Thoracic aorta (tissue), 2 donors: ENCODE data around the gene MAP4K5. TPM values are rescaled to one million over a fixed set of nuclear protein-coding genes. Genes with fewer than 3 reads are reported as not detected.

Experiments
- ATAC-seq: fragments of 150-250 bp; one replicate; pipeline ENCODE4 v1.8.0; 2017; ENCODE audit warnings: low read depth; ENCODE audit not compliant: insufficient number of reproducible peaks, low FRiP score
- DNase-seq: peaks from one replicate; pipeline ENCODE4 v3.0.0-alpha.2; 2020; ENCODE audit warnings: low spot score
- H3K27ac ChIP-seq, 2 donors: fragments of 200-600 bp; sonication (generic); 1 replicate in 1 of 2; 2 replicates in 1 of 2; pipeline ENCODE4 v1.5.1; 2016; ENCODE audit warnings: mild to moderate bottlenecking in 2 of 2, moderate library complexity in 2 of 2
- H3K27me3 ChIP-seq: fragments of 200-600 bp; sonication (generic); replicated peaks from 2 replicates; pipeline ENCODE4 v1.6.0; 2016; ENCODE audit warnings: mild to moderate bottlenecking; ENCODE audit not compliant: insufficient read depth
- H3K36me3 ChIP-seq: fragments of 200-600 bp; sonication (generic); one replicate; pipeline ENCODE4 v1.5.1; 2016
- H3K4me1 ChIP-seq, 2 donors: fragments of 200-600 bp; sonication (generic); 1 replicate in 1 of 2; 2 replicates in 1 of 2; pipeline versions ENCODE4 v1.5.1 to v1.6.0; 2016; ENCODE audit warnings: low read depth in 2 of 2, mild to moderate bottlenecking in 1 of 2; ENCODE audit not compliant: control insufficient read depth in 1 of 2
- H3K4me3 ChIP-seq: fragments of 200-600 bp; sonication (generic); 2 replicates; pipeline ENCODE4 v1.5.1; 2016; ENCODE audit warnings: mild to moderate bottlenecking
- H3K9me3 ChIP-seq: fragments of 200-600 bp; sonication (generic); 2 replicates; pipeline ENCODE4 v1.5.1; 2016
- CTCF ChIP-seq: fragments of 200-600 bp; sonication (generic); IDR thresholded peaks from one replicate; pipeline ENCODE4 v1.5.1; 2019; ENCODE audit warnings: antibody characterized with exemption
- total RNA-seq, 2 donors: library from RNA; depleted of rRNA; stranded (reverse); fragments of >200 nt; gene quantifications; one replicate each; pipeline versions ENCODE4 v1.1.0 to v1.2.3, GENCODE V29; 2016

Gene MAP4K5
- total RNA-seq, 2 donors from 2014 or later = 231 to 238 TPM

- DNase-seq = no peak
- H3K4me1 ChIP-seq = peaks cover 0 to 4% of the 10 kb centered on the region in 2 donors
- no peak for TF ChIP-seq CTCF
- H3K27ac ChIP-seq = no peak overlapping the region
- no peak overlapping the region for H3K4me3 ChIP-seq
- H3K36me3 ChIP-seq = peaks cover 28% of the 10 kb centered on the region
- no peak for ATAC-seq
- H3K9me3 ChIP-seq = no peaks in the 10 kb centered on the region
- no peaks in the 10 kb centered on the region for H3K27me3 ChIP-seq
Measured at GRCh38 chr14:50451854-50452253, 80.5 kb downstream of the MAP4K5 start.

GRCh38 chr14:50447461-50447860 lies 84.9 kb downstream of the MAP4K5 start:
- Histone ChIP-seq H3K9me3 (no peaks in the 10 kb centered on the region), H3K36me3 (peaks cover 43% of the 10 kb centered on the region), H3K27me3 (no peaks in the 10 kb centered on the region), H3K4me1 (peaks cover 0 to 4% of the 10 kb centered on the region in 2 donors), H3K27ac (no peak overlapping the region), H3K4me3 (no peak overlapping the region)
- DNase-seq (no peak), ATAC-seq (no peak)
- TF ChIP-seq CTCF = no peak

GRCh38 chr14:50434528-50434927 lies 97.8 kb downstream of the MAP4K5 start:
- ATAC-seq (no peak), DNase-seq (no peak)
- TF ChIP-seq CTCF = no peak
- no peak overlapping the region for H3K4me3 ChIP-seq
- H3K36me3 ChIP-seq = peaks cover 33% of the 10 kb centered on the region
- no peak overlapping the region for H3K27ac ChIP-seq
- no peaks in the 10 kb centered on the region for H3K9me3 ChIP-seq
- no peaks in the 10 kb centered on the region for H3K4me1 ChIP-seq
- no peaks in the 10 kb centered on the region for H3K27me3 ChIP-seq

- DNase-seq = no peak
- Histone ChIP-seq H3K4me3 (no peak overlapping the region), H3K36me3 (peaks cover 23% of the 10 kb centered on the region), H3K9me3 (no peaks in the 10 kb centered on the region), H3K4me1 (no peaks in the 10 kb centered on the region), H3K27me3 (no peaks in the 10 kb centered on the region), H3K27ac (no peak overlapping the region)
- TF ChIP-seq CTCF = no peak
- no peak for ATAC-seq
Measured at GRCh38 chr14:50432131-50432530, 100.2 kb downstream of the MAP4K5 start.

GRCh38 chr14:50425816-50426215 lies 106.6 kb downstream of the MAP4K5 start:
- ATAC-seq = no peak
- Histone ChIP-seq H3K36me3 (peaks cover 21% of the 10 kb centered on the region), H3K9me3 (no peaks in the 10 kb centered on the region), H3K27me3 (no peaks in the 10 kb centered on the region), H3K27ac (no peak overlapping the region), H3K4me3 (no peak overlapping the region), H3K4me1 (no peaks in the 10 kb centered on the region)
- DNase-seq = no peak
- TF ChIP-seq CTCF = no peak
